Measurements from ENCODE around the gene SLC2A5. TPM values are rescaled to one million over a fixed set of nuclear protein-coding genes. Genes with fewer than 3 reads are reported as not detected.

SLC2A5 gene
- total and polyA plus RNA-seq, 8 donors: 0.19 to 6.4 (median 2.7) TPM; not detected in 3

DNA sequence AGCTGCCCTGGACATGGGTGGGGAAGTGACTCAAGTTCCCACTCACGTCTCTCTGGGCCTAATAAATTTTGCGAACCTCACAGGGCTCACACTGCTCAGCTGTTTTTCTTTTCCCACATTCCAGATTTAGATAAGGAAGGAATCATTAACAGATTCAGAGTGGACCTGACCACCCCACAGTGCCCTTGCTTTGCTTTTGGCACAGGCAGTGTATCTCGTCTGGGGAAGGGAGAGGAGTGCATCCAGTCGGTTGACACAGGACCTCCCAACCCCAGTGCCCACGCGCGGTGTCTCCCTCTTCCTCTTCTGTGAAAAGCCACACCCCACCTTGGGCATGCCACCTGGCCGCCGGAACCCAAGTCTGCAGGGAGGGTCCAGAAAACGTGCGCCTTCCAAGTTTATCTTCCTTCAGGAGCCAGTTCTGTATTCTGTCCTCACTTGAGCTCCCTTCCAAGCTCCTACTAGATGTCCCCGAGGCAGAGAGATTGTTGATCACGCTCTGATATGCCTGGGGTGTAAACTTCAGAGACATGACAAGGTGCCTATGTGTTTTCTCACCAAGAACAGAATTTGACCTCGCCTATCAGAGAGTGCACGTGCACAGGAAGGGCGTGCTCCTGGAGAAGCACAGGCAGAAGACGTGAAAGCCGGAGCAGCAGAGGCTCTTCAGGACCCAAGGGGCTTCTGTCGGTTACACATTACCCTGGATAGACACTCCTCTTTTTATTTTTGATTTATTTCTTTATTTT, 9.5 kb upstream of the SLC2A5 start:
- DNase-seq: peak in 1 of 2 donors; percentile 42
- peaks cover 0 to 7% (median 0%) of the 10 kb centered on the region in 3 donors for H3K27me3 ChIP-seq
- no peak overlapping the region for H3K27ac ChIP-seq
- no peaks in the 10 kb centered on the region for H3K9me3 ChIP-seq
- WGBS, 5 donors: 23 to 53% (median 44%) methylated on average over 19 of the region's 19 CpGs
- intact Hi-C loops (cut with DNase I; ENCODE audit: low total_unique reads): no loop called here
- H3K4me1 ChIP-seq: peaks cover 0 to 26% (median 7%) of the 10 kb centered on the region in 4 donors
- H3K36me3 ChIP-seq: no peaks in the 10 kb centered on the region
- no peak for TF ChIP-seq EP300 (IDR thresholded peaks at IDR 0.05)
- H3K4me3 ChIP-seq: no peak overlapping the region

GRCh38 chr1:9078015-9078751, 8.7 kb upstream of the SLC2A5 start:
- intact Hi-C loops (cut with DNase I; ENCODE audit: low total_unique reads): no loop called here

DNA sequence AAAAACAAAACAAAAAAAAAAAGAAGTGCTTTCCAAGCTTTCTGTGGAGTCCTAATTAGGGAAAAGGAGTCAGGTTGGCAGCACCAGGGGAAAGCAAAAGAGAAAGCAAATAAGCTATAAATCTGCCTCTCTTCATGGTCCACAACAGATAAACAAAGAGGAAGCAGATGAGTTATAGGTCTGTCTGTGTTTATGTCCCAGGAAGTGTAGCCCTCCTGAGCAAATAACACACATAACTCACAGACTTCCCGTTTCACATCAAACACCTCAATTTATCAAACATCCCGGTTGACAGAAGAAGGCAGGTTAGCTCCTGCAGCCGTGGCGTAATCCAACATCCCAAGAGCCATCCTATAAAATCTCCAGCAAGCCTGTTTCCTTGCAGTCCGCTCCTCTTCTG, 5.6 kb upstream of the SLC2A5 start:
- H3K36me3 ChIP-seq: no peaks in the 10 kb centered on the region
- peaks cover 0 to 7% (median 0%) of the 10 kb centered on the region in 3 donors for H3K27me3 ChIP-seq
- TF ChIP-seq, protein P1, sequence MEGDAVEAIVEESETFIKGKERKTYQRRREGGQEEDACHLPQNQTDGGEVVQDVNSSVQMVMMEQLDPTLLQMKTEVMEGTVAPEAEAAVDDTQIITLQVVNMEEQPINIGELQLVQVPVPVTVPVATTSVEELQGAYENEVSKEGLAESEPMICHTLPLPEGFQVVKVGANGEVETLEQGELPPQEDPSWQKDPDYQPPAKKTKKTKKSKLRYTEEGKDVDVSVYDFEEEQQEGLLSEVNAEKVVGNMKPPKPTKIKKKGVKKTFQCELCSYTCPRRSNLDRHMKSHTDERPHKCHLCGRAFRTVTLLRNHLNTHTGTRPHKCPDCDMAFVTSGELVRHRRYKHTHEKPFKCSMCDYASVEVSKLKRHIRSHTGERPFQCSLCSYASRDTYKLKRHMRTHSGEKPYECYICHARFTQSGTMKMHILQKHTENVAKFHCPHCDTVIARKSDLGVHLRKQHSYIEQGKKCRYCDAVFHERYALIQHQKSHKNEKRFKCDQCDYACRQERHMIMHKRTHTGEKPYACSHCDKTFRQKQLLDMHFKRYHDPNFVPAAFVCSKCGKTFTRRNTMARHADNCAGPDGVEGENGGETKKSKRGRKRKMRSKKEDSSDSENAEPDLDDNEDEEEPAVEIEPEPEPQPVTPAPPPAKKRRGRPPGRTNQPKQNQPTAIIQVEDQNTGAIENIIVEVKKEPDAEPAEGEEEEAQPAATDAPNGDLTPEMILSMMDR (IDR thresholded peaks at IDR 0.05): no peak
- TF ChIP-seq POLR2A (IDR thresholded peaks at IDR 0.05) (no peak), EP300 (IDR thresholded peaks at IDR 0.05) (no peak), POLR2AphosphoS5 (IDR thresholded peaks at IDR 0.05) (no peak)
- no peaks in the 10 kb centered on the region for H3K9me3 ChIP-seq
- H3K4me1 ChIP-seq: peaks cover 5 to 27% (median 12%) of the 10 kb centered on the region in 4 donors
- 30 to 51% (median 46%) methylated on average over 5 of the region's 5 CpGs for WGBS, 5 donors
- intact Hi-C loops (cut with DNase I; ENCODE audit: low total_unique reads): no loop called here
- no peak overlapping the region for H3K4me3 ChIP-seq
- no peak overlapping the region for H3K27ac ChIP-seq
- no peak for DNase-seq

More at GRCh38 chr1:9078015-9078751, 8.7 kb upstream of the SLC2A5 start:
- no peak for TF ChIP-seq POLR2A (IDR thresholded peaks at IDR 0.05)
- TF ChIP-seq, protein P1 (IDR thresholded peaks at IDR 0.05): no peak
- no peak for TF ChIP-seq POLR2AphosphoS5 (IDR thresholded peaks at IDR 0.05)
- TF ChIP-seq EP300 (IDR thresholded peaks at IDR 0.05): no peak
- H3K9me3 ChIP-seq: no peaks in the 10 kb centered on the region
- H3K4me3 ChIP-seq: no peak overlapping the region
- no peak for DNase-seq
- H3K4me1 ChIP-seq: peaks cover 0 to 22% (median 7%) of the 10 kb centered on the region in 4 donors
- H3K27me3 ChIP-seq: peaks cover 0 to 7% (median 0%) of the 10 kb centered on the region in 3 donors
- WGBS, 5 donors: 62 to 76% (median 70%) methylated on average over 9 of the region's 9 CpGs
- no peaks in the 10 kb centered on the region for H3K36me3 ChIP-seq
- H3K27ac ChIP-seq: no peak overlapping the region

DNA sequence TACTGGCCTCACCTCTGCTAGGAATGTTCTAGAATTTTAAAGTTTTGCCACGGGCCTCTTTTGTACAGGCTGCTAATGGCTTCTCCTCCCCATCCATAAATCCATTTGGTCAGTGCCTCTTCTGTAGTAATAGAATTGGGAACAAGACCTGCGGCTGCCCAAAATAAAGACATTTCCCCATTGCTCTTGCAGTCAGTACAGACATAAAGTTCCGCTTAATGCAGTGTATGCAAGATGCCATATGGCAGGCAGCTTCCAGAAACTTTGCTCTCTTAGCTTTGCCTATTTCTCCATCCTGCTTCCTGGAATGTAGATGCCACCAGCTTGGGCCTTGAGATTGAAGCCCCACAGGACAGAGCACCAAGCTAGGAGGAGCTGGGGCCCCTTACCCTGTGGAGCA, 3.7 kb upstream of the SLC2A5 start:
- no peak overlapping the region for H3K27ac ChIP-seq
- intact Hi-C loops (cut with DNase I; ENCODE audit: low total_unique reads): no loop called here
- WGBS, 5 donors: 87 to 95% (median 91%) methylated on average over 3 of the region's 3 CpGs

More for the DNA sequence above, 3.7 kb upstream of the SLC2A5 start:
- no peaks in the 10 kb centered on the region for H3K27me3 ChIP-seq
- H3K4me1 ChIP-seq: peaks cover 10 to 32% (median 22%) of the 10 kb centered on the region in 4 donors
- H3K9me3 ChIP-seq: no peaks in the 10 kb centered on the region
- no peaks in the 10 kb centered on the region for H3K36me3 ChIP-seq
- TF ChIP-seq EP300 (IDR thresholded peaks at IDR 0.05): no peak
- TF ChIP-seq, protein P1 (IDR thresholded peaks at IDR 0.05): no peak
- TF ChIP-seq POLR2AphosphoS5 (IDR thresholded peaks at IDR 0.05): no peak
- no peak for TF ChIP-seq POLR2A (IDR thresholded peaks at IDR 0.05)
- DNase-seq: no peak
- H3K4me3 ChIP-seq: no peak overlapping the region
